ENCODE results near the gene CRYGB. TPM values are rescaled to one million over a fixed set of nuclear protein-coding genes. Genes with fewer than 3 reads are reported as not detected.

CRYGB gene
- total RNA-seq, 1 experiment from 2014 or later, result 0.87 TPM

GRCh38 chr2:208183972-208184705 is 38.2 kb upstream of the CRYGB start:
- no peak for TF ChIP-seq SMAD3 (CRISPR knock-in tag; IDR thresholded peaks at IDR 0.05; ENCODE audit: borderline replicate concordance)
- TF ChIP-seq NR2C2 (CRISPR knock-in tag; IDR thresholded peaks at IDR 0.05), result no peak
- TF ChIP-seq ZNF317 (CRISPR knock-in tag; IDR thresholded peaks at IDR 0.05; ENCODE audit: borderline replicate concordance, low read depth), result no peak
- no peak for TF ChIP-seq ATF6 (CRISPR knock-in tag; IDR thresholded peaks at IDR 0.05)
- no peak for TF ChIP-seq FOXJ3 (CRISPR knock-in tag; IDR thresholded peaks at IDR 0.05; ENCODE audit: borderline replicate concordance)
- no peak for TF ChIP-seq ZNF532 (CRISPR knock-in tag; IDR thresholded peaks at IDR 0.05; ENCODE audit: borderline replicate concordance)
- TF ChIP-seq AFF4 (CRISPR knock-in tag; IDR thresholded peaks at IDR 0.05; ENCODE audit: borderline replicate concordance), result no peak
- ChIA-PET CTCF (interaction anchor here (1.2 to 3.2 kb wide), 4 partner anchors 9 to 95 kb away, joined by 3 to 22 read pairs (median 9); partner anchors contain the start of gene IDH1), POLR2A (interaction anchor here (0.8 kb wide), 1 partner anchor 9 kb away, joined by 3 read pairs; no protein-coding TSS in a partner anchor)
- peak overlapping the region; percentile 67 for H3K4me3 Mint-ChIP-seq
- DNase-seq (ENCODE audit: low spot score) (no peak), ATAC-seq (peak; percentile 8; the same call in 1 of the 2 replicates)
- no peaks in the 10 kb centered on the region for H3K36me3 Mint-ChIP-seq
- peak overlapping the region; percentile 89 for H3K27ac Mint-ChIP-seq
- H3K27me3 Mint-ChIP-seq (ENCODE audit: low read depth), result no peaks in the 10 kb centered on the region
- peaks cover 66% of the 10 kb centered on the region for H3K4me1 Mint-ChIP-seq
- no peaks in the 10 kb centered on the region for H3K9me3 Mint-ChIP-seq

DNA sequence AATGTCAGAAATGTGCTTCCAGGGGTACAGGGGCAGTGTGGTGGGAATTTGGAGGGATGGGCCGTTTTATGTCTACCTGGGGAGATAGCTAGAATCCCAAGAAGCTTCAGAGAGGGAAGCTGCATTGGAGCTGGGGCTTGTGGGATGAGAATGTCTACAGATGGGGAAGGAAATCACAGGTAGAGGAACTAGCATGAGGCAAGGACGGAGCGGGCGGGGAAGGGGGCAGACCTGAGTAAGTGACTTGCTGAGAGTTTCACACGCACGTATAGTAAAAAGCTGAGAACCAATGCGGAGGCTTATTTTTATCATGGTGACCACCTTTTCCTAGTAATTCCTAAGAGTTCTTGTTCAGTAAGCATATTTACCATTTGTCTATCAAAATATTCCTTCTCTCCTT is 37.6 kb upstream of the CRYGB start:
- ChIA-PET CTCF (interaction anchor here (1.2 to 3.2 kb wide), 4 partner anchors 8 to 95 kb away, joined by 3 to 22 read pairs (median 9); partner anchors contain the start of gene IDH1), POLR2A (no interaction called here)
- Mint-ChIP-seq H3K27me3 (ENCODE audit: low read depth) (no peaks in the 10 kb centered on the region), H3K4me3 (peak overlapping the region; percentile 67), H3K4me1 (peaks cover 65% of the 10 kb centered on the region), H3K9me3 (no peaks in the 10 kb centered on the region), H3K36me3 (no peaks in the 10 kb centered on the region), H3K27ac (peak overlapping the region; percentile 61; the same call in 1 of the 2 replicates)
- ATAC-seq, result peak; percentile 84
- no peak for TF ChIP-seq ZNF219 (CRISPR knock-in tag; IDR thresholded peaks at IDR 0.05; ENCODE audit: borderline replicate concordance)
- TF ChIP-seq NFATC4 (CRISPR knock-in tag; IDR thresholded peaks at IDR 0.05), result no peak
- no peak for TF ChIP-seq E2F1 (CRISPR knock-in tag; IDR thresholded peaks at IDR 0.05)
- no peak for TF ChIP-seq IRF1 (CRISPR knock-in tag; IDR thresholded peaks at IDR 0.05)
- TF ChIP-seq NFE2L1 (CRISPR knock-in tag; IDR thresholded peaks at IDR 0.05), result no peak
- no peak for TF ChIP-seq GRHL2 (CRISPR knock-in tag; IDR thresholded peaks at IDR 0.05; ENCODE audit: insufficient replicate concordance, severe bottlenecking)
- peak; percentile 56 for DNase-seq (ENCODE audit: low spot score)
